Ishikawa (cell line): Measurements from ENCODE around the gene PCDHB9.
"Not testable (repeated sequence)": the region's sequence is repeated elsewhere in the genome, so short reads cannot be mapped to it uniquely, and the experiment has no call there.

ENCODE experiments used
- EP300 ChIP-seq: IDR thresholded peaks from 2 replicates; pipeline ENCODE4 v1.6.1; 2012; ENCODE audit warnings: borderline replicate concordance
- RAD21 ChIP-seq: IDR thresholded peaks from 2 replicates; pipeline ENCODE4 v1.6.1; 2012; ENCODE audit warnings: low read depth

DNA sequence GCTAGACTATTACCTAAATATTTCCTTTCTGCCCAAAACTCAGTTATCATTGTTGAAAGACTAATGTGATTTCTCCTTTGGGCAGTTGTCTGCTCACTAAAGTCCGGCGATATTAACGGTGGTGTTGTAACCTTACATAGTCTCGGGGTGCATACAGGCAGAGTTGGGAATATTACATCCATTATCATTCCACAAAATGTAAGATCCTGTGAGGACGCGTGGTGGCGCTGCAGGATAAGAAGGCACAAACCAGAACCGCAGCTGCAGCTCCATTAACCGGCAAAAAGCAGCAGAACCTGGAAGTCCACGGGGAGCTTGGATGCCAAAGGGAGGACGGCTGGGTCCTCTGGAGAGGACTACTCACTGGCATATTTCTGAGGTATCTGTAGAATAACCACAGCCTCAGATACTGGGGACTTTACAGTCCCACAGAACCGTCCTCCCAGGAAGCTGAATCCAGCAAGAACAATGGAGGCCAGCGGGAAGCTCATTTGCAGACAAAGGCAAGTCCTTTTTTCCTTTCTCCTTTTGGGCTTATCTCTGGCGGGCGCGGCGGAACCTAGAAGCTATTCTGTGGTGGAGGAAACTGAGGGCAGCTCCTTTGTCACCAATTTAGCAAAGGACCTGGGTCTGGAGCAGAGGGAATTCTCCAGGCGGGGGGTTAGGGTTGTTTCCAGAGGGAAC is 26.8 kb downstream of the PCDHB9 start, which contains the start of gene PCDHB13:
- TF ChIP-seq RAD21 = peak; percentile 51
- not testable (repeated sequence) for TF ChIP-seq EP300
